Measurements from ENCODE around the gene TGFBR2. TPM values are rescaled to one million over a fixed set of nuclear protein-coding genes. Genes with fewer than 3 reads are reported as not detected.

Gene TGFBR2
- total and polyA plus RNA-seq, 5 donors from 2014 or later, result 35.8 to 92.6 (median 57.4) TPM

DNA sequence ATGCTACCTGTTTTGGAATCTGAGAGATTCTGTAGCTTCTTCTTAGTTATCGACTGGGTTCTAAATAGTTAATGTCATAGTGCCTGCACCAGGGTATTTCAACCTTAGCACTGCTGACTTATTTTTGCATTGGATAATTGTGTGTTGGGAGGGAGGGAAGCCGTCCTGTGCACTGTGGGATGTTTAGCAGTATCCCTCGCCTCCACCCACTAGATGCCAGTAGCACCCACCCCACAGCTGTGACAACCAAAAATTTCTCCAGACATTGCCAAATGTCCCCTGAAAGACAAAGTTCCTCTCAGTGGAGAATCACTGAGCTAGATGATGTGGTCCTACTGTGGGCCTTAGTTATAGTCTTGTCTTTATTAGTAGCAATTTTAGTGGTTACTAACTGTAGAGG, 88.3 kb downstream of the TGFBR2 start:
- no peak for DNase-seq
- H3K4me1 Mint-ChIP-seq, result peaks cover 8 to 56% (median 32%) of the 10 kb centered on the region in 4 donors
- H3K4me3 Mint-ChIP-seq, result no peak overlapping the region

DNA sequence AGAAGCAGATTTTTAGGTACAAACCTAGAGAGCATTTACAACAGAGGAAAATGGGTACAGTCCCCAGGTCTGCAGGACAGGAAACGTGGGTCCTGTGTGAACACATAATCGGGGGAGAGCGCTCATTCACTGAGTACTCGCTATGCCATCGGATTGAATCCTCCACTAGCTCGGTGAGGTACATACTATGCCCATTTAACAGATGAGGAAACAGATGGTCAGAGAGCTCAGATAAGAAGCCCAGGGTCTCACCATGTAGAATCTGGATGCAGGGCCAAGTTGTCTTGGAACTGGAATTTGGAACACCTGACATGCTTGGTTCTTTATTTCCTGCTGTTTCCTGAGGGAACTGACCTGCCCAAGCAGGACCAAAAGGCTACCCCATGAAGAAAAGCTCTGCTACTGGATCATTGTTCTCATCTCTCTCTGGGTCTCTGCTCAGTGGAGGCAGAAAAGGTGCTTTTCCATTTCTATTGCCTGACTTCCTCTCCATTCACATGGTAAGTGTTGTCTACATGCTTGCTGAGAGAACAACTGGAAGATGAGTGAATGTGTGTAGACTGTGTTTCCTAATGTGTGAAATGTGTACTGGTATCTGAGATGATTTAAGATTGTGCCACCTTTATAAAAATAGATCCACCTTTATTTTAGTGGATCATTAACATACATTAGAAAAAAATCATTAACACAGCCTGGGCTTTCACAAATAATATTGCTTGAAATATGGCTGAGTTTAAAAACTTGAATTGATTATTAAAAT, 89.1 kb downstream of the TGFBR2 start:
- no peak for ATAC-seq (ENCODE audit: low read depth in 2 of 2)
- peaks cover 46% of the 10 kb centered on the region for H3K36me3 ChIP-seq (ENCODE audit: control insufficient read depth, insufficient read depth, low read length)
- Mint-ChIP-seq H3K9me3 (no peaks in the 10 kb centered on the region), H3K27me3 (peaks cover under 1% of the 10 kb centered on the region), H3K4me1 (peaks cover 7 to 48% (median 29%) of the 10 kb centered on the region in 4 donors), H3K4me3 (no peak overlapping the region), H3K36me3 (peaks cover 36% of the 10 kb centered on the region), H3K27ac (peak overlapping the region in 2 of 3 donors; percentile 71 to 85)
- DNase-seq, result no peak
- no peaks in the 10 kb centered on the region for H3K27me3 ChIP-seq (ENCODE audit: control insufficient read depth, insufficient read depth, low read length)
- H3K4me3 ChIP-seq (ENCODE audit: low read depth, low read length), result no peak overlapping the region
- H3K4me1 ChIP-seq (ENCODE audit: control insufficient read depth, insufficient read depth, low read length, poor library complexity, severe bottlenecking), result peaks cover 6% of the 10 kb centered on the region
- H3K9me3 ChIP-seq (ENCODE audit: control insufficient read depth in 2 of 2, low read length in 2 of 2), result no peaks in the 10 kb centered on the region
- no peak overlapping the region for H3K27ac ChIP-seq (ENCODE audit: insufficient read depth, low read length, poor library complexity, severe bottlenecking)

More for the DNA sequence above, 88.3 kb downstream of the TGFBR2 start:
- no peak for ATAC-seq (ENCODE audit: low read depth in 2 of 2)
- Mint-ChIP-seq H3K9me3 (no peaks in the 10 kb centered on the region), H3K36me3 (peaks cover 40% of the 10 kb centered on the region), H3K27me3 (peaks cover 4% of the 10 kb centered on the region), H3K27ac (peak overlapping the region in 1 of 3 donors; percentile 71)
- H3K27me3 ChIP-seq (ENCODE audit: control insufficient read depth, insufficient read depth, low read length), result no peaks in the 10 kb centered on the region
- H3K4me3 ChIP-seq (ENCODE audit: low read depth, low read length), result no peak overlapping the region
- peaks cover 55% of the 10 kb centered on the region for H3K36me3 ChIP-seq (ENCODE audit: control insufficient read depth, insufficient read depth, low read length)
- peaks cover 6% of the 10 kb centered on the region for H3K4me1 ChIP-seq (ENCODE audit: control insufficient read depth, insufficient read depth, low read length, poor library complexity, severe bottlenecking)
- H3K9me3 ChIP-seq (ENCODE audit: control insufficient read depth in 2 of 2, low read length in 2 of 2), result no peaks in the 10 kb centered on the region
- no peak overlapping the region for H3K27ac ChIP-seq (ENCODE audit: insufficient read depth, low read length, poor library complexity, severe bottlenecking)

DNA sequence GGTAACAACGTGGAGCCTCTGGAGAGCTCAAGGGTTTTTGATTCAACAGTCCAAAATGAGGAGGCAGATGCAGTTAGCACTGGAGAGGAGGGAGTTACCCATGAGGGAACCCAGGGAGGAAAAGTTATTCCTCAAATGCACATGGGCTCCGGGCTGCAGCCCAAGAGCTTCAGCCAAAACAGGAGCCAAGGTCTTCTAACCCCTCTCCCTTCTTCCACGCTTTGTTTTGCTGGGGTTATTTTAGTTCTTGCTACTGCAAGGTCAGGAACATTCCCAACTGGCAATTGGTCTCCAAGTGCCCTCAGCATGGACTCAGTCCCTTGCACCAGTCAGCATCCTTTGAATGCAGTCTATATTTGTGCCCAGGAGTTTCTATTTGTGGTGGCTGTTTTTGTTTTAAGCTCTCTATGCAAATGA, 90.0 kb downstream of the TGFBR2 start:
- H3K27me3 Mint-ChIP-seq, result no peaks in the 10 kb centered on the region
- peaks cover 4 to 39% (median 24%) of the 10 kb centered on the region in 4 donors for H3K4me1 Mint-ChIP-seq
- DNase-seq (no peak), ATAC-seq (ENCODE audit: low read depth in 2 of 2) (no peak)
- H3K27me3 ChIP-seq (ENCODE audit: control insufficient read depth, insufficient read depth, low read length), result no peaks in the 10 kb centered on the region
- peaks cover 38% of the 10 kb centered on the region for H3K36me3 ChIP-seq (ENCODE audit: control insufficient read depth, insufficient read depth, low read length)
- H3K4me1 ChIP-seq (ENCODE audit: control insufficient read depth, insufficient read depth, low read length, poor library complexity, severe bottlenecking), result peaks cover 6% of the 10 kb centered on the region
- H3K36me3 Mint-ChIP-seq, result peaks cover 32% of the 10 kb centered on the region
- H3K9me3 ChIP-seq (ENCODE audit: control insufficient read depth in 2 of 2, low read length in 2 of 2), result no peaks in the 10 kb centered on the region
- H3K4me3 Mint-ChIP-seq, result no peak overlapping the region
- no peak overlapping the region for H3K4me3 ChIP-seq (ENCODE audit: low read depth, low read length)
- no peak overlapping the region for H3K27ac ChIP-seq (ENCODE audit: insufficient read depth, low read length, poor library complexity, severe bottlenecking)
- no peaks in the 10 kb centered on the region for H3K9me3 Mint-ChIP-seq
- H3K27ac Mint-ChIP-seq, result peak overlapping the region in 2 of 3 donors; percentile 38 to 69

DNA sequence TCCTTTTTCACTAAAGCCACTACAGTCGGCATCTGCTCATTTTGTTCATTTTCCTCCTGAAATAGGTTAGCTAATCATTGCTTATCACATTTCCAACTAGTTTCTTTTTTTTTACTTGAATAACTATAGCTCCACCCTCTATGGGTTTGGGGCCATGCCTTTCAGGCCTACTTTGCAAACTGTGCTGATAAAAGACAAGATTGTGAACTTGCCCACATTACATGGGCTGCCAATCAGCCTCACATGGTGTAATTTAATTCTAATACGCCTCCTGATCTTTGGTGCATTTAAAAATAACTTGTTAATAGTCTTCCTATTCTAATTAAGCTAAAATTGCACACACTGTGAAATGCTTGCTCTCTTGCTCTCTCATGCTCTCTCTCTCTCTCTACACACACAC, 90.5 kb downstream of the TGFBR2 start:
- no peaks in the 10 kb centered on the region for H3K27me3 ChIP-seq (ENCODE audit: control insufficient read depth, insufficient read depth, low read length)
- Mint-ChIP-seq H3K4me1 (peaks cover 4 to 36% (median 24%) of the 10 kb centered on the region in 4 donors), H3K27me3 (no peaks in the 10 kb centered on the region), H3K27ac (peak overlapping the region in 2 of 3 donors; percentile 14 to 69), H3K36me3 (peaks cover 32% of the 10 kb centered on the region), H3K4me3 (no peak overlapping the region), H3K9me3 (no peaks in the 10 kb centered on the region)
- H3K4me1 ChIP-seq (ENCODE audit: control insufficient read depth, insufficient read depth, low read length, poor library complexity, severe bottlenecking), result peaks cover 6% of the 10 kb centered on the region
- no peak overlapping the region for H3K27ac ChIP-seq (ENCODE audit: insufficient read depth, low read length, poor library complexity, severe bottlenecking)
- no peak overlapping the region for H3K4me3 ChIP-seq (ENCODE audit: low read depth, low read length)
- DNase-seq (no peak), ATAC-seq (ENCODE audit: low read depth in 2 of 2) (no peak)
- peaks cover 34% of the 10 kb centered on the region for H3K36me3 ChIP-seq (ENCODE audit: control insufficient read depth, insufficient read depth, low read length)
- no peaks in the 10 kb centered on the region for H3K9me3 ChIP-seq (ENCODE audit: control insufficient read depth in 2 of 2, low read length in 2 of 2)

DNA sequence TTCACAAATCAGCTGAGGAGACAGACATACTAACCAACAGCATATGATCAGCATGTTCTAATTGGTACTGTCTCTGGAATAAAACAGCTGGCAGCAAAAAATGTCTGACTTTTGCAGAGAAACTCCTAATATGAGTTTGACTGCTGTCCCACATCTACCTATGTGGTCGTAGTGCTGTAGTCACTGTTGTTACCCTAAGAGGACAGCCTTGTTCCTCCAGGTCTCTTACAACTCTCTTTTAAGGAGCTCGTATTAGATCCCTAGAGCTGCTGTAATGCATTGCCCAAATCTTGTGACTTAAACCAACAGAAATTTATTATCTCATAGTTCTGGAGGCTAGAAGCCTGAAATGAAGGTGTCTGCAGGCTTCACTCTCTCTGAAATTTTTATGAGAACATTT, 92.1 kb downstream of the TGFBR2 start:
- H3K27me3 Mint-ChIP-seq, result no peaks in the 10 kb centered on the region
- Histone ChIP-seq H3K27me3 (ENCODE audit: control insufficient read depth, insufficient read depth, low read length) (no peaks in the 10 kb centered on the region), H3K4me3 (ENCODE audit: low read depth, low read length) (no peak overlapping the region), H3K36me3 (ENCODE audit: control insufficient read depth, insufficient read depth, low read length) (peaks cover 19% of the 10 kb centered on the region), H3K27ac (ENCODE audit: insufficient read depth, low read length, poor library complexity, severe bottlenecking) (no peak overlapping the region), H3K4me1 (ENCODE audit: control insufficient read depth, insufficient read depth, low read length, poor library complexity, severe bottlenecking) (no peaks in the 10 kb centered on the region), H3K9me3 (ENCODE audit: control insufficient read depth in 2 of 2, low read length in 2 of 2) (peaks cover 0 to 2% of the 10 kb centered on the region in 2 experiments)
- H3K36me3 Mint-ChIP-seq, result peaks cover 23% of the 10 kb centered on the region
- ATAC-seq (ENCODE audit: low read depth in 2 of 2), result no peak
- DNase-seq, result no peak
- H3K4me3 Mint-ChIP-seq, result no peak overlapping the region
- H3K4me1 Mint-ChIP-seq, result peaks cover 0 to 19% (median 15%) of the 10 kb centered on the region in 4 donors
- H3K9me3 Mint-ChIP-seq, result peaks cover 0 to 4% (median 0%) of the 10 kb centered on the region in 7 donors
- H3K27ac Mint-ChIP-seq, result no peak overlapping the region

DNA sequence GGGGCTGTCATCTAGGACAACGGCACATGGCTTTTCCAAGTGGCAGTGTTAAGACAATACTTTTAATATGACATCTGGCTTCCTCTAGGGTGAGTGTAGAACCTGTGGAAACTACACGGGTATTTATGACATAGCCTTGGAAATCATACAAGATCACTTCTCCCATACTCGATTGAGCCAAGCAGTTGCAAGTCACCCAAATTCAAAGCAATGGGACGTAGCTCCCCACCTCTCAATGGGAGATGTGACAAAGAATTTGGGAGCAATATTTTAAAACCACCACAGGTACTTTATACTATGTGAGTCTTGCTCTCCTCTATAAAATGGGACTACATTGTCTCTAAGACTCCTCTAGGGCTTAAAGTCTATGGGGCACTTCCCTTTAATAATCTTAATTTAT, 93.5 kb downstream of the TGFBR2 start:
- H3K27ac Mint-ChIP-seq, result no peak overlapping the region
- H3K4me3 Mint-ChIP-seq, result no peak overlapping the region
- peaks cover 0 to 19% (median 12%) of the 10 kb centered on the region in 4 donors for H3K4me1 Mint-ChIP-seq
- H3K4me3 ChIP-seq (ENCODE audit: low read depth, low read length), result no peak overlapping the region
- peaks cover 23% of the 10 kb centered on the region for H3K36me3 Mint-ChIP-seq
- ATAC-seq (ENCODE audit: low read depth in 2 of 2) (no peak), DNase-seq (no peak)
- H3K9me3 ChIP-seq (ENCODE audit: control insufficient read depth in 2 of 2, low read length in 2 of 2), result peaks cover 0 to 2% of the 10 kb centered on the region in 2 experiments
- no peaks in the 10 kb centered on the region for H3K27me3 ChIP-seq (ENCODE audit: control insufficient read depth, insufficient read depth, low read length)
- no peaks in the 10 kb centered on the region for H3K27me3 Mint-ChIP-seq
- H3K4me1 ChIP-seq (ENCODE audit: control insufficient read depth, insufficient read depth, low read length, poor library complexity, severe bottlenecking), result no peaks in the 10 kb centered on the region
- peaks cover 0 to 4% (median 0%) of the 10 kb centered on the region in 7 donors for H3K9me3 Mint-ChIP-seq
- no peak overlapping the region for H3K27ac ChIP-seq (ENCODE audit: insufficient read depth, low read length, poor library complexity, severe bottlenecking)
- H3K36me3 ChIP-seq (ENCODE audit: control insufficient read depth, insufficient read depth, low read length), result peaks cover 10% of the 10 kb centered on the region

DNA sequence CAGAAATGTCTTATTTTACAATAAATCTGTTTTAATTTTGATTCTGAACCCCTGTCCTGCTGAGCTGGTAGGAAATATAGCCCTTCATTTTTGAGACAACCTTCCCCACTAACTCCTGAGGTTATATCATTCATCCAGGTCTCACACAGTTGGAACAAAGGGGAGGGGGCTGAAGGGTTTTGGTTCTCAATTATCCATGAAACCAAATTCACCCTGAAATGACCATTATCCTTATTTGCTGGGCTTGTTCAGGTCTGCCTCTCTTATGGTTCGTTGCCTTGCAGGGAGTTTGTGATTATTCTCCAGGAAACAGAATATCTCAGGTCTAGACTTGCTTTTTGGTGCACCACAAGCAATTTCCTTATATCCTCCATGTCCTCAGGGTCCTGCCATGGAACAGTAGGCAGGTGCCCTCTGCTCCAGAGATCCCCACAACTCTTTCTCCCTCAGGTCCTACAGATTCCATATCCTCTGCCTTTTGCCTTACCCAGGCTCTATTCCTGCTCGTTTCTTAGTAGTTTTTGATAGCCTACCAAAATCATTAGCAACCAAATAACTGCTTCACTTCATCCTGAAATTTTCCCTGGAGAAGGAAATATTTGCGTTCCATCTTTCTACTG, 94.4 kb downstream of the TGFBR2 start:
- no peak overlapping the region for H3K4me3 Mint-ChIP-seq
- Histone ChIP-seq H3K9me3 (ENCODE audit: control insufficient read depth in 2 of 2, low read length in 2 of 2) (peaks cover 0 to 2% of the 10 kb centered on the region in 2 experiments), H3K4me3 (ENCODE audit: low read depth, low read length) (no peak overlapping the region), H3K27me3 (ENCODE audit: control insufficient read depth, insufficient read depth, low read length) (no peaks in the 10 kb centered on the region), H3K27ac (ENCODE audit: insufficient read depth, low read length, poor library complexity, severe bottlenecking) (no peak overlapping the region), H3K4me1 (ENCODE audit: control insufficient read depth, insufficient read depth, low read length, poor library complexity, severe bottlenecking) (no peaks in the 10 kb centered on the region), H3K36me3 (ENCODE audit: control insufficient read depth, insufficient read depth, low read length) (peaks cover 3% of the 10 kb centered on the region)
- peaks cover 0 to 4% (median 0%) of the 10 kb centered on the region in 7 donors for H3K9me3 Mint-ChIP-seq
- no peaks in the 10 kb centered on the region for H3K27me3 Mint-ChIP-seq
- H3K27ac Mint-ChIP-seq, result peak overlapping the region in 2 of 3 donors; percentile 7 to 11
- ATAC-seq (ENCODE audit: low read depth in 2 of 2) (no peak), DNase-seq (no peak)
- peaks cover 15% of the 10 kb centered on the region for H3K36me3 Mint-ChIP-seq
- H3K4me1 Mint-ChIP-seq, result peaks cover 0 to 16% (median 7%) of the 10 kb centered on the region in 4 donors

All from CD4-positive, CD25-positive, alpha-beta regulatory T cell (primary cell).